Right renal pelvis (tissue), 4 donors: Measurements from ENCODE around the gene S100A16. TPM values are rescaled to one million over a fixed set of nuclear protein-coding genes. Genes with fewer than 3 reads are reported as not detected.
"Not testable (repeated sequence)": the region's sequence is repeated elsewhere in the genome, so short reads cannot be mapped to it uniquely, and the experiment has no call there.

Experiments
- DNase-seq, 4 donors: peaks; one replicate each; pipeline ENCODE4 v3.0.0-alpha.2; 2013; ENCODE audit warnings: low read depth in 4 of 4, low spot score in 3 of 4, missing footprints in 1 of 4
- polyA plus RNA-seq, 4 donors: library from polyadenylated mRNA; unstranded; fragments of 120-200 nt; gene quantifications; one replicate each; pipeline ENCODE4 v1.2.1, GENCODE V29; 2013; ENCODE audit not compliant: insufficient read length in 4 of 4

S100A16 gene
- polyA plus RNA-seq: 100 to 1,000 TPM; 108 to 130 (median 113) TPM

GRCh38 chr1:153612755-153613331, at the start of gene S100A16:
S100A16 (minus strand) TSS chr1:153613137; CDS start chr1:153608151, 4,986 bp downstream.
- no peak for DNase-seq

- no peak for DNase-seq
These were observed 49.3 kb upstream of the S100A16 start for GRCh38 chr1:153662269-153662668.

DNA sequence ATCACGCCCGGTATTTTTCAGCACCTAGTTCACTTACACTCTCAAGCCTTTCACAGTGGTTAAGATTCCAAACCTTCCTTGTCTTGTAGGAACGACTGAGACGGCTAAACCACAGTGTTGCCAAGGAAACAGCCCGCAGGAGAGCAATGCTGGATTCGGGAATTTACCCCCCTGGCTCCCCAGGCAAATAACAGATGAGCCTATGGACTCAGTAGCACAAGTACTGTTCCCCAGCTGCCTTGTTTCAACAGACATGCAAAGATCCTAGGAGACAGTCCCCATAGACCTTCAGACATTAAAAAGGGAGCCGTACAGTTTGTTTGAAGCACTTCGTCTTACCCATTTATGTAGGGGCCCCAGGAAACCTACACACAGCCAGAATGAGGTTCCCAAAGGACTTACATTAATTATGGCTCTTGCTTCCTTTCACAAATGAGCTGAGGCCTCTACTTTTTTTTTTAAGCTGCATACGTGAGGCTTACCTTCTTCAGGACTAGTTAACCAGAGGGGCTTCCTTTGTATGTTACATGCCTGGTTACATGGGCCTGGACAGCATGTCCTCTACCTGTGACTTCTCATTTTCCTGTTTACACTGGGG, 48.3 kb upstream of the S100A16 start:
- DNase-seq: no peak

DNA sequence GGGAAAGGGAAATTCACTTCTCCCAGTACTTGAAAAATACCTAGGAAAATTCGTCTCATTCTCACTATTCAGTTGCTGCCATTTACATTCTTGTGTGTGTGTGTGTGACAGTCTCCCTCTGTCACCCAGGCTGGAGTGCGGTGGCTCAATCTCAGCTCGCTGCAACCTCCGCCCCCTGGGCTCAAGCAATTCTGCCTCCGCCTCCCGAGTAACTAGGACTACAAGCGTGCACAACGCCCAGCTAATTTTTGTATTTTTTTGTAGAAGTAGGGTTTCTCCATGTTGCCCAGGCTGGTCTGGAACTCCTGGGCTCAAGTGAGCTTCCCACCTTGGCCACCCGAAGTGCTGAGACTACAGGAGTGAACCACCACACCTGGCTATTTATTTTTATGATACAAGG, 46.7 kb upstream of the S100A16 start:
- no peak for DNase-seq

DNA sequence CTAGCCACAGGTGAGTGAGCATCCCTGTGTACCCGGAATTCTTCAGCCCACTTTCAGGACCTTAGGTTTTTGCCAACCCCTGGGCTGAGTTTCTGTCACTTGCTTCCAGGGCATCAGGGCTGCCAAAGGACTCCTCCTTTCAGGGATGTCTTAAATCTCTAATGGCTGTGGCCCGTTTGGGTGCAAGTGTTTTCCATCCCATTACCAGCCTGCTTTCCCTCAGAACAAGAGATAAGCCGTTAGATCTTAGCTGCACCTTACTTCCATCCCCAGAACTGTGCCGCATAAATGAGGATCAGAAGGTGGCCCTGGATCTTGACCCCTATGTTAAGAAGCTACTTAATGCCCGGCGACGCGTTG, 46.2 kb upstream of the S100A16 start:
- DNase-seq: no peak

- peak in 3 of 4 donors; percentile 82 to 86 (median 82) for DNase-seq
These were observed 45.6 kb upstream of the S100A16 start, which contains the start of gene SNAPIN for GRCh38 chr1:153658400-153659174. SNAPIN (plus strand) TSS chr1:153658703; CDS start chr1:153658744, 41 bp downstream.

- no peak for DNase-seq
These were observed 42.4 kb upstream of the S100A16 start for GRCh38 chr1:153655333-153655732.

GRCh38 chr1:153652805-153653500, 40.0 kb upstream of the S100A16 start:
- no peak for DNase-seq

DNA sequence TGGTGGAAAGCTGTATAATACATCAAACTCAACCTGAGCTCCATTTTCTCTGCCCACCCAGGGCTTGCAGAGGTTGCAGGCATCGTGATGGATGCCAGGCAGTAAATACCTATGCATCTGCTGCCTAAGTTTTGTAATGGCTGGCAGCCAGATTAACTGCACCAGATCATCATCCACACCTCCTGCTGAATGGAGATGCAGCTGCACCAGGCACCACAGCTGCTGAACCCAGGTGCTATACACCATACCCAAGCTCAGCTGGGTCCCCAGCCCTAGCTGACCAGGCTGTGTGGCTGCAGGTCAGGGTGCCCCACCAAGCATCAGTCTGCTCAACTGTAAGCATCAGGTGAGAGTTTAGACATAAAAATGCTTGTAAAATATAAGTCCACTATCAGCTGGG, 38.8 kb upstream of the S100A16 start:
- no peak for DNase-seq

- DNase-seq: no peak
These were observed 36.9 kb upstream of the S100A16 start for GRCh38 chr1:153649863-153650235.

DNA sequence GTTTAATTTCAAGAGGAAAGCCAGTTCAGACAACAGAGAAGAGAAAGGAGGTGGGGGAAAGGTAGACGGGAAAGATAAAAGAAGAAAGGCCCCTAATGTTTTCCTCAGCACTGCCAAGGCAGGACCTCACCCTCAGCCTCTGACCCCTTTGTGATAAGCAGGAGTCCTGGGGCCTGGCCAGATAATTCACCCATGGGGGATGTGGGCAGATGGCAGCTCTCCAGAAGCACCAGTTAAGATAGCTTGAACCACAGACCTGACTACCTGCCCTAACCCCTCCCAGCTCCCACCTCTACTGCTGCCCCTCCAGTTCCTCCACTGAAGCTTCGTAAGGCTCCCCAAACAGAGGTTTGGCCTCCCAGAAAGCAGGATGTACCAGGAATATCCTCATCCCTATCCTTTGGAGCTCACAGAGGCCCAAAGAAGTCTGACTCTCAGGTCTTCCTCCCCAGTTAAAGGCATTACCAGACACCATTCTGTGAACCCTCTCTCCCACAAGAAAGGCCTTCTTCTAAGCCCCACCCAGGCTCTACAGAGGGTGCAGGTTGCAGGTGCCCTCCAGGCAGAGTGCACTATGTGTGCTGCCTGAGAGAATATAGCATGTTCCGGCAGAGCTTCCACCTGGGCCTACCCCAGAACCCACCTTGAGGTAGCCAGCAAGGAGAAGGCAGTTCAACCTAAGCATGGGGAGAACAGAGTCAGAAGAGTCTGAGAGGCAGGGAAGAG, 36.4 kb upstream of the S100A16 start:
- DNase-seq: no peak

DNA sequence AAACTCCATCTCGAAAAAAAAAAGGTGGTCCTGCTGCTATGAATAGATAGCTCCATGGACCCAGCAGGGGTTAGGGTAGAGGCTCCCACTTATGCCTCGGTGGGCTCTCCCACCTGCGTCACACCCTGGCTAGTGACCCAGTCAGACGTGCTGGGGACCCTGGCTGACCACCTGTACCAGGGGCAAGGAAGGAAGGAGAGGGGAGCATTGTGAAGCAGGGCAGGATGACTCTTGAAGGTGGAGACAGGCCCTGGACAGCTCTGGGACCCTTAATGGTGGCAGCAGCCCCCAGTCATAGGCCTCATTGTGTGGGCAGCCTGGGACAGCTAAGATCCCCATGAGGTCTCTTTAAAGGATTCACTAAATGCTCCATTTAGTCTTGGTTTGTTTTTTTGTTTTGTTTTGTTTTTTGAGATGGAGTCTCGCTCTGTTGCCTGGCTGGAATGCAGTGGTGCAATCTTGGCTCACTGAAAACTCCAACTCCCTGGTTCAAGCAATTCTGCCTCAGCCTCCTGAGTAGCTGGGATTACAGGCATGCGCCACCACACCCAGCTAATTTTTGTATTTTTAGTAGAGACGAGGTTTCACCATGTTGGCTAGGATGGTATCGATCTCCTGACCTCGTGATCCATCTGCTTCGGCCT, 35.2 kb upstream of the S100A16 start:
- no peak for DNase-seq

DNA sequence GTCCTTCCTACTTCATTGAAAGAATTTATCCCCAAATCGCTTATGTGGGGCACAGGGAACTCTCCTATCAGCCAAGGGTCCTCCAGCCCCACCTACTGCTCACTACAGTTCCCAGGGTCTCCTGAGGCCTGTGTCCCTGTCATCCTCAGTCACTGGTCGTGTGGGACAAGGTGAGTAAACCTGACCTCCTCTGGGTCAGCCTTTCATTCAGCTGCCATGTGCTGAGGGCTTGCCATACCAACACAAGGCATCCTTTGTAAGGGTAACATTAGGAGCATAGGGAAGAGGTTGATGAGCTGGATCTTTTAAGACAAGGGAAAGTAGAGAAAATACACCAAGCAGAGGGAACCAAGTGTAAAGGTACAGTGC, 34.4 kb upstream of the S100A16 start:
- no peak for DNase-seq

DNA sequence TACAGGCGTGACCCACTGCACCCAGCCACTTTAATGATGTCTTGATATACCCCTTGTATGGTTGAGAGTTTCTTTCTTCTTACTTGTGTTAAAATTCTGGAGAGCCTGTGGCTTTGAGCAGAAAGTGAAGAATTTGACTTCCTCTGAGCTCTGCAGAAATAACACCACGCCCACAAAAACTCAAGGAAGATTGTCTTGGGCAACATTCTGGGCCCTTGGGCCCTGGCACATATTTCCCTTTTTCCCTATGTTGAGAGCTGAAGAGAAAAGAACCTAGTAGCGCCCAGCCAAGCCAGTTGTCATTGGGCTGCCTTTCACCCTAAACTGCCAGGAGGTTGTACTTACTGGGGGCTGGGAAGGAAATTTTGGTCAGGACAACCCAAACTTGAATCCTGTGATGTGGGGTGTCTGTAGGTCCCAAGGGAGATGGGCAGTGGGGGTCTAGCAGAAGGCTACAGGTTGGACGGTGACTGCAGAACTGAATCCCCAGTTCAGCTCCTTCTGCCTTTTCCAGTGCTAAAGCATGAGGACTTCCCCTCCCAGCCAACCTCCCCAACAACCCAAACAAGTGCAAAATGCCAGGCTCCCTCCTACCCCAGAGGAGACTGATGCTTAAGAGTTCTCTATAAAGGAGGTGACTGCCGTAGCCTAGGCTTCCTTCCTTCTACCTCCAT, 33.9 kb upstream of the S100A16 start:
- no peak for DNase-seq

- DNase-seq: no peak
These were observed 30.9 kb upstream of the S100A16 start for GRCh38 chr1:153643816-153644215.

DNA sequence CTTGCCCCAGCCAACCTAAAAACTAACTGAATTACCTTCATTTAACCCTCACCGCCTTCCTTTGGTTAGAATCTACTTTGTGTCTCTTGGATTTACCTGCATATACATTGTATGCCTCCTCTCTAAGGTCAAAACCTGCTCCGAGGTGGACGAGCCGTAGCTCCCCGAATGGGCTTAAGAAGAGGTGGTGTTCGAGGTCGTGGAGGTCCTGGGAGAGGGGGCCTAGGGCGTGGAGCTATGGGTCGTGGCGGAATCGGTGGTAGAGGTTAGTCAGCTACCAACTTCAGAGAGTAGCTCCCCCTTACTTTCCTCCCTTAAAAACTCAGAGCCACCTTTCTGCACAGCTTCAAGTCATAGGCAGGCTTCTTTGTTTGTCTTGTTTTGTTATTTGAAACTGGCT, 30.2 kb upstream of the S100A16 start:
- no peak for DNase-seq

- DNase-seq: no peak
These were observed 29.2 kb upstream of the S100A16 start for GRCh38 chr1:153642161-153642560.

DNA sequence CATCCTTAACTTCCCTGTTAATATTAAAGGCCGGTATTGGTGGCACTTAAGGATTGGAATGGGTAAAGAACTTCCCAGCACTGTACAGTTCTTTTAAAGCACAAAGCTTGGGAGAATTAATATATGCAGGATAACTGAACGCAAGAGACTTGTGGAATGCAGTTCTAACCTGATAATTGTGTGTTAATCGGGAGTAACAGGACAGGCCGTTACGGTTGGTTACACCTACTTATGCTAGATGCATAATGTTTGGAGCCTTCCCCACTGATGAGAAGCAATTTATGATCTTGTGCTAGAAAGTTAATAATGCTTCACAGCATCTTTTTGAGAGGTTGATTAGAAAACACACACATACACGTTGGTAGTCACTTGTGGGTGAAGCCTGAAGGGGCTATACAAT, 27.9 kb upstream of the S100A16 start:
- DNase-seq: no peak

GRCh38 chr1:153640213-153640612, 27.3 kb upstream of the S100A16 start:
- DNase-seq: not testable (repeated sequence)

DNA sequence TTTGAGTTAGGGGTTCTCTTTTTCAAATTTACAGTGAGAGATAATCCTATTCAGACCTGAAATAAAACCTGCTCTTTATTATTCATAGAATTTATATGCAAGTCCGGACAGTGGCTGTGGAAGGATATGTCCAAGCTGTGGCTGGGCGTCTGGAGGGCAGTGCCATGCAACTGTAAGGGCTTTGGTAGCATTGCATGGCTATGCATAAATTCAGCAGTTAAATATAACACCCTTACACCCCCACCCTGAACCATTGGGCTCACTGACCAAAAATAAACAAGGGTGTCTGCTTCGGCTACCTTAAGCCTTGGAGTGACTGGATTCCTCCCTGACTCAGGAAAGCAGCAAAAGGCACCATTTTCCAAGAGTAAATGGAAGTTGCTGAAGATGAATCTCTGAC, 26.3 kb upstream of the S100A16 start:
- DNase-seq: no peak
